Mucosa of descending colon (tissue), 3 donors: ENCODE measurements around the gene CAMTA2. TPM values are rescaled to one million over a fixed set of nuclear protein-coding genes. Genes with fewer than 3 reads are reported as not detected.

Experiments used
- ATAC-seq: fragments of 200-7000 bp; cut with Tn5 transposase; one replicate; pipeline ENCODE4 v1.9.1; 2020; ENCODE audit warnings: mild to moderate bottlenecking, moderate library complexity
- DNase-seq, 3 donors: peaks; one replicate each; pipeline ENCODE4 v3.0.0-alpha.2; 2020
- H3K36me3 ChIP-seq: fragments of 200-600 bp; one replicate; pipeline ENCODE4 v1.8.0; 2021; ENCODE audit warnings: low read depth, mild to moderate bottlenecking
- H3K4me1 ChIP-seq: fragments of 200-600 bp; one replicate; pipeline ENCODE4 v1.8.0; 2021; ENCODE audit warnings: low read depth, mild to moderate bottlenecking
- H3K4me3 ChIP-seq: fragments of 200-600 bp; one replicate; pipeline ENCODE4 v1.8.0; 2021; ENCODE audit warnings: mild to moderate bottlenecking
- H3K9me3 ChIP-seq: fragments of 200-600 bp; one replicate; pipeline ENCODE4 v1.8.0; 2021; ENCODE audit warnings: mild to moderate bottlenecking
- intact Hi-C, 2 donors: fragments of 100-400 bp; cut with DNase I in 1 of 2; cut with micrococcal nuclease in 1 of 2; formaldehyde crosslinking; loops; one replicate each; pipeline versions ENCODE4 v1.11.0 to v1.11.1; 2022; cut with DNase I, micrococcal nuclease
- total RNA-seq, 3 donors: library from RNA; stranded (reverse); fragmentation: NEBNext Ultra II Directional in 2 of 3; extraction: Animal tissue kit (Norgen Biotek cat#: 25700) in 2 of 3; gene quantifications; one replicate each; pipeline versions ENCODE4 v1.2.1 to v1.2.4, GENCODE V29; 2021 to 2023
- TF ChIP-seq, protein P1 (sequence below): fragments of 200-600 bp; IDR thresholded peaks from one replicate; pipeline ENCODE4 v1.8.0; 2022; ENCODE audit warnings: antibody characterized with exemption, mild to moderate bottlenecking
- donor health status: DM: no; HTN: no; CAD: no; lungs with moderate emphysema.
- donor health status: DM: no; HTN: no; CAD: no.
- donor health status: DM: no; HTN: yes; CAD: no.

The CAMTA2 gene
- total RNA-seq, 3 donors from 2014 or later, result 56.6 to 71.7 (median 57.1) TPM

DNA sequence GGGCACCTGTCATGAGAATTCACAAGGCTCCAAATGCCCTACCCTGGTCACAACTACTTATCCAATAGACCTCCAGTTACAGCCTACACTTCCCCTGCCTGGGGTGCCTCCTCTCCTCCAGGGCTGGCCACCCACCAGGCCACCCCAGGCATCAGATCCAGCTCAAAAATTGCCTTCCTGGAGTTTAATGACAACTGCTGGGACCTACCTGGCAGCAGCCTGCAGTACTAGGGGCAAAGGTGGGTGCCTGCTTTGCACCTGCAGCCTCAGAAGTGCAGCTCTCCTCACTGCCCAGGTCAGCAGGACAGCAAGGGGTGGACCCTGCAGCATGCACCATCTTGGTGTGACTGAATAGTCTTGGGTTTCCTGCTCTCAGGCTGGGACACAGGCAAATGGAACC lies 51.8 kb downstream of the CAMTA2 start:
- Histone ChIP-seq H3K36me3 (no peaks in the 10 kb centered on the region), H3K4me3 (no peak overlapping the region), H3K9me3 (no peaks in the 10 kb centered on the region), H3K4me1 (peaks cover 17% of the 10 kb centered on the region)
- intact Hi-C loops, result no loop called here
- TF ChIP-seq, protein P1, sequence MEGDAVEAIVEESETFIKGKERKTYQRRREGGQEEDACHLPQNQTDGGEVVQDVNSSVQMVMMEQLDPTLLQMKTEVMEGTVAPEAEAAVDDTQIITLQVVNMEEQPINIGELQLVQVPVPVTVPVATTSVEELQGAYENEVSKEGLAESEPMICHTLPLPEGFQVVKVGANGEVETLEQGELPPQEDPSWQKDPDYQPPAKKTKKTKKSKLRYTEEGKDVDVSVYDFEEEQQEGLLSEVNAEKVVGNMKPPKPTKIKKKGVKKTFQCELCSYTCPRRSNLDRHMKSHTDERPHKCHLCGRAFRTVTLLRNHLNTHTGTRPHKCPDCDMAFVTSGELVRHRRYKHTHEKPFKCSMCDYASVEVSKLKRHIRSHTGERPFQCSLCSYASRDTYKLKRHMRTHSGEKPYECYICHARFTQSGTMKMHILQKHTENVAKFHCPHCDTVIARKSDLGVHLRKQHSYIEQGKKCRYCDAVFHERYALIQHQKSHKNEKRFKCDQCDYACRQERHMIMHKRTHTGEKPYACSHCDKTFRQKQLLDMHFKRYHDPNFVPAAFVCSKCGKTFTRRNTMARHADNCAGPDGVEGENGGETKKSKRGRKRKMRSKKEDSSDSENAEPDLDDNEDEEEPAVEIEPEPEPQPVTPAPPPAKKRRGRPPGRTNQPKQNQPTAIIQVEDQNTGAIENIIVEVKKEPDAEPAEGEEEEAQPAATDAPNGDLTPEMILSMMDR, result no peak
- ATAC-seq (no peak), DNase-seq (peak in 2 of 3 donors; percentile 11 to 22)

DNA sequence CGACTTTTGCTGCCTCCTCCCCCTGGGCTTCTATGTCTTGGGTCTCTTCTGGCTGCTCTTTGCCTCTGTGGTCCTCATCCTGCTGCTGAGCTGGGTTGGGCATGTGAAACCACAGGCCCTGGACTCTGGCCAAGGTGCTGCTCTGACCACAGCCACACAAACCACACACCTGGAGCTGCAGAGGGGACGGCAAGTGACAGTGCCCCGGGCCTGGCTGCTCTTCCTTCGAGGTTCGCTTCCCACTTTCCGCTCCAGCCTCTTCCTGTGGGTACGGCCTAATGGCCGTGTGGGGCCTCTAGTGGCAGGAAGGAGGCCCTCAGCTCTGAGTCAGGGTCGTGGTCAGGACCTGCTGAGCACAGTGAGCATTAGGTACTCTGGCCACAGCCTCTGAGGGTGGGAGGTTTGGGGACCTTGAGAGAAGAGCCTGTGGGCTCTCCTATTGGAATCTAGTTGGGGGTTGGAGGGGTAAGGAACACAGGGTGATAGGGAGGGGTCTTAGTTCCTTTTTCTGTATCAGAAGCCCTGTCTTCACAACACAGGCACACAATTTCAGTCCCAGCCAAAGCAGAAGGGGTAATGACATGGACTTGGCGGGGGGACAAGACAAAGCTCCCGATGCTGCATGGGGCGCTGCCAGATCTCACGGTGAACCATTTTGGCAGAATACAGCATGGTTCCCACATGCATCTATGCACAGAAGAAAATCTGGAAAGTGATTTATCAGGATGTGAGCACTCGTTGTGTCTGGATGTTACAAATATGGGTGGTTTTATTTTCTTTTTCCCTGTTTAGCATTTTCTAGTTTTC lies 53.1 kb downstream of the CAMTA2 start:
- Histone ChIP-seq H3K4me3 (no peak overlapping the region), H3K9me3 (no peaks in the 10 kb centered on the region), H3K4me1 (peaks cover 17% of the 10 kb centered on the region), H3K36me3 (no peaks in the 10 kb centered on the region)
- intact Hi-C loops, result no loop called here
- DNase-seq (peak; percentile 57 to 65 (median 64)), ATAC-seq (peak; percentile 39)
- TF ChIP-seq, protein P1, result no peak

DNA sequence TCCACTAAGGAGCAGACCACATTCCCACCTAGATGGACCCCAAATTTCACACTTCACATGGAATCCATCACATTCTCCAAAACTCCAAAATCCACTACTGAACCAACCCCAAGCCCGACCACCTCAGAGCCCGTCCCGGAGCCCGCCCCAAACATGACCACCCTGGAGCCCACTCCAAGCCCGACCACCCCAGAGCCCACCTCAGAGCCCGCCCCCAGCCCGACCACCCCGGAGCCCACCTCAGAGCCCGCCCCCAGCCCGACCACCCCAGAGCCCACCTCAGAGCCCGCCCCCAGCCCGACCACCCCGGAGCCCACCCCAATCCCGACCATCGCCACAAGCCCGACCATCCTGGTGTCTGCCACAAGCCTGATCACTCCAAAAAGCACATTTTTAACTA lies 53.8 kb downstream of the CAMTA2 start:
- Histone ChIP-seq H3K9me3 (no peaks in the 10 kb centered on the region), H3K4me3 (no peak overlapping the region), H3K4me1 (peaks cover 11% of the 10 kb centered on the region), H3K36me3 (no peaks in the 10 kb centered on the region)
- TF ChIP-seq, protein P1, result no peak
- ATAC-seq, result no peak
- DNase-seq, result peak in 1 of 3 donors; percentile 30
- intact Hi-C loops, result no loop called here

DNA sequence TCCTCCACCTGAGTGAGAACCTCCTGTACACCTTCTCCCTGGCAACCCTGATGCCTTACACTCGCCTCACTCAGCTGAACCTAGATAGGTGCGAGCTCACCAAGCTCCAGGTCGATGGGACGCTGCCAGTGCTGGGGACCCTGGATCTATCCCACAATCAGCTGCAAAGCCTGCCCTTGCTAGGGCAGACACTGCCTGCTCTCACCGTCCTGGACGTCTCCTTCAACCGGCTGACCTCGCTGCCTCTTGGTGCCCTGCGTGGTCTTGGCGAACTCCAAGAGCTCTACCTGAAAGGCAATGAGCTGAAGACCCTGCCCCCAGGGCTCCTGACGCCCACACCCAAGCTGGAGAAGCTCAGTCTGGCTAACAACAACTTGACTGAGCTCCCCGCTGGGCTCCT lies 54.7 kb downstream of the CAMTA2 start:
- intact Hi-C loops, result no loop called here
- ATAC-seq, result no peak
- TF ChIP-seq, protein P1, result no peak
- no peaks in the 10 kb centered on the region for H3K36me3 ChIP-seq
- H3K4me3 ChIP-seq, result no peak overlapping the region
- no peaks in the 10 kb centered on the region for H3K9me3 ChIP-seq
- peaks cover 7% of the 10 kb centered on the region for H3K4me1 ChIP-seq
- DNase-seq, result peak in 2 of 3 donors; percentile 14 to 49

DNA sequence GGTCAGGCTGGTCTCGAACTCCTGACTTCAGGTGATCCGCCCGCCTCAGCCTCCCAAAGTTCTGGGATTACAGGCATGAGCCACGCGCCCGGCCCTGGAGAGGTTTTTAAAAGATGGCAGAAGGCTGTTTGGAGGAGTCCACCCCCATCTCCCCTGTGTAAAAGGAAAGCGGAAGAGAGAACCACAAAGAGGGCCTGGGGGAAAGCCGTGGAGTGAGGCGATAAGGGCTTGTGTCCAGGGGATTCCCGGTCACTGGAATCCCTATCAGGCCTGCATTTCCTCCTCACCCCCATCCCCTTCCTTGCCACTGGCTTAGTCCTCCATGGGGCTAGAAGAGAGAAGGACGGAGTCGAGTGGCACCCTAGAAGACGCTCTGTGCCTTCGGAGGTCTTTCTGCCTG lies 55.5 kb downstream of the CAMTA2 start, which contains the start of gene GP1BA:
GP1BA (plus strand) TSS at position 315 of the 400 bp plus-strand sequence. CDS start 328 bp downstream, outside the sequence.
- TF ChIP-seq, protein P1, result no peak
- Histone ChIP-seq H3K4me3 (no peak within 1 kb of the TSS), H3K9me3 (no peaks in the 10 kb centered on the region), H3K4me1 (peaks cover 7% of the 10 kb centered on the region), H3K36me3 (no peaks in the 10 kb centered on the region)
- DNase-seq, result peak in 1 of 3 donors; percentile 23
- no peak for ATAC-seq
- intact Hi-C loops, result no loop called here
